ENCODE results near the gene USP10. TPM values are rescaled to one million over a fixed set of nuclear protein-coding genes. Genes with fewer than 3 reads are reported as not detected.

USP10 gene
- total and polyA plus RNA-seq, 4 donors = 28.2 to 46.1 (median 42.0) TPM

GRCh38 chr16:84673561-84673960 lies 26.2 kb upstream of the USP10 start:
- Histone ChIP-seq H3K27ac (ENCODE audit: low read depth in 1 of 2, low read length in 2 of 2) (no peak overlapping the region), H3K9me3 (ENCODE audit: control insufficient read depth in 4 of 4, low read length in 3 of 4) (no peaks in the 10 kb centered on the region), H3K27me3 (ENCODE audit: control insufficient read depth in 4 of 4, insufficient read depth in 4 of 4, low read length in 3 of 4) (no peaks in the 10 kb centered on the region), H3K4me1 (ENCODE audit: control insufficient read depth in 4 of 4, insufficient read depth in 4 of 4, low read length in 3 of 4) (no peaks in the 10 kb centered on the region), H3K9ac (ENCODE audit: low read depth in 1 of 2, low read length in 2 of 2) (no peak overlapping the region), H3K4me3 (ENCODE audit: low read depth in 1 of 3, low read length in 3 of 3) (no peak overlapping the region), H3K36me3 (ENCODE audit: control insufficient read depth in 4 of 4, insufficient read depth in 3 of 4, low read depth in 1 of 4, low read length in 3 of 4) (peaks cover 0 to under 1% (median 0%) of the 10 kb centered on the region in 4 donors)
- TF ChIP-seq FOXA2 (IDR thresholded peaks at IDR 0.05) = no peak
- no peak for TF ChIP-seq RXRA (IDR thresholded peaks at IDR 0.05)
- TF ChIP-seq, protein P1, sequence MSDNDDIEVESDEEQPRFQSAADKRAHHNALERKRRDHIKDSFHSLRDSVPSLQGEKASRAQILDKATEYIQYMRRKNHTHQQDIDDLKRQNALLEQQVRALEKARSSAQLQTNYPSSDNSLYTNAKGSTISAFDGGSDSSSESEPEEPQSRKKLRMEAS (IDR thresholded peaks at IDR 0.05) = no peak
- TF ChIP-seq GABPA (IDR thresholded peaks at IDR 0.05 in 1 of 2, conservative IDR thresholded peaks at IDR 0.05 in 1 of 2) = no peak
- no peak for TF ChIP-seq JUND (IDR thresholded peaks at IDR 0.05)
- no peak for TF ChIP-seq TAF1 (conservative IDR thresholded peaks at IDR 0.05)
- TF ChIP-seq, protein P2, sequence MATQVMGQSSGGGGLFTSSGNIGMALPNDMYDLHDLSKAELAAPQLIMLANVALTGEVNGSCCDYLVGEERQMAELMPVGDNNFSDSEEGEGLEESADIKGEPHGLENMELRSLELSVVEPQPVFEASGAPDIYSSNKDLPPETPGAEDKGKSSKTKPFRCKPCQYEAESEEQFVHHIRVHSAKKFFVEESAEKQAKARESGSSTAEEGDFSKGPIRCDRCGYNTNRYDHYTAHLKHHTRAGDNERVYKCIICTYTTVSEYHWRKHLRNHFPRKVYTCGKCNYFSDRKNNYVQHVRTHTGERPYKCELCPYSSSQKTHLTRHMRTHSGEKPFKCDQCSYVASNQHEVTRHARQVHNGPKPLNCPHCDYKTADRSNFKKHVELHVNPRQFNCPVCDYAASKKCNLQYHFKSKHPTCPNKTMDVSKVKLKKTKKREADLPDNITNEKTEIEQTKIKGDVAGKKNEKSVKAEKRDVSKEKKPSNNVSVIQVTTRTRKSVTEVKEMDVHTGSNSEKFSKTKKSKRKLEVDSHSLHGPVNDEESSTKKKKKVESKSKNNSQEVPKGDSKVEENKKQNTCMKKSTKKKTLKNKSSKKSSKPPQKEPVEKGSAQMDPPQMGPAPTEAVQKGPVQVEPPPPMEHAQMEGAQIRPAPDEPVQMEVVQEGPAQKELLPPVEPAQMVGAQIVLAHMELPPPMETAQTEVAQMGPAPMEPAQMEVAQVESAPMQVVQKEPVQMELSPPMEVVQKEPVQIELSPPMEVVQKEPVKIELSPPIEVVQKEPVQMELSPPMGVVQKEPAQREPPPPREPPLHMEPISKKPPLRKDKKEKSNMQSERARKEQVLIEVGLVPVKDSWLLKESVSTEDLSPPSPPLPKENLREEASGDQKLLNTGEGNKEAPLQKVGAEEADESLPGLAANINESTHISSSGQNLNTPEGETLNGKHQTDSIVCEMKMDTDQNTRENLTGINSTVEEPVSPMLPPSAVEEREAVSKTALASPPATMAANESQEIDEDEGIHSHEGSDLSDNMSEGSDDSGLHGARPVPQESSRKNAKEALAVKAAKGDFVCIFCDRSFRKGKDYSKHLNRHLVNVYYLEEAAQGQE (IDR thresholded peaks at IDR 0.05) = no peak
- TF ChIP-seq EGR1 (IDR thresholded peaks at IDR 0.05; ENCODE audit: low read depth in 2 of 2) = no peak
- TF ChIP-seq, protein P3, sequence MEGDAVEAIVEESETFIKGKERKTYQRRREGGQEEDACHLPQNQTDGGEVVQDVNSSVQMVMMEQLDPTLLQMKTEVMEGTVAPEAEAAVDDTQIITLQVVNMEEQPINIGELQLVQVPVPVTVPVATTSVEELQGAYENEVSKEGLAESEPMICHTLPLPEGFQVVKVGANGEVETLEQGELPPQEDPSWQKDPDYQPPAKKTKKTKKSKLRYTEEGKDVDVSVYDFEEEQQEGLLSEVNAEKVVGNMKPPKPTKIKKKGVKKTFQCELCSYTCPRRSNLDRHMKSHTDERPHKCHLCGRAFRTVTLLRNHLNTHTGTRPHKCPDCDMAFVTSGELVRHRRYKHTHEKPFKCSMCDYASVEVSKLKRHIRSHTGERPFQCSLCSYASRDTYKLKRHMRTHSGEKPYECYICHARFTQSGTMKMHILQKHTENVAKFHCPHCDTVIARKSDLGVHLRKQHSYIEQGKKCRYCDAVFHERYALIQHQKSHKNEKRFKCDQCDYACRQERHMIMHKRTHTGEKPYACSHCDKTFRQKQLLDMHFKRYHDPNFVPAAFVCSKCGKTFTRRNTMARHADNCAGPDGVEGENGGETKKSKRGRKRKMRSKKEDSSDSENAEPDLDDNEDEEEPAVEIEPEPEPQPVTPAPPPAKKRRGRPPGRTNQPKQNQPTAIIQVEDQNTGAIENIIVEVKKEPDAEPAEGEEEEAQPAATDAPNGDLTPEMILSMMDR (IDR thresholded peaks at IDR 0.05; ENCODE audit: low read depth, low read length, missing input control) = no peak
- TF ChIP-seq HNF4G (IDR thresholded peaks at IDR 0.05) = no peak
- TF ChIP-seq NR2F2 (IDR thresholded peaks at IDR 0.05) = no peak
- no peak for TF ChIP-seq YY1 (IDR thresholded peaks at IDR 0.05)
- TF ChIP-seq FOXA1 (IDR thresholded peaks at IDR 0.05) = no peak
- TF ChIP-seq SP1 (IDR thresholded peaks at IDR 0.05) = no peak
- TF ChIP-seq RAD21 (IDR thresholded peaks at IDR 0.05) = no peak
- TF ChIP-seq ZBTB33 (IDR thresholded peaks at IDR 0.05) = no peak
- TF ChIP-seq, protein P4, sequence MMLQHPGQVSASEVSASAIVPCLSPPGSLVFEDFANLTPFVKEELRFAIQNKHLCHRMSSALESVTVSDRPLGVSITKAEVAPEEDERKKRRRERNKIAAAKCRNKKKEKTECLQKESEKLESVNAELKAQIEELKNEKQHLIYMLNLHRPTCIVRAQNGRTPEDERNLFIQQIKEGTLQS (IDR thresholded peaks at IDR 0.05) = no peak
- WGBS = 95% methylated on average over 3 of the region's 3 CpGs
- DNase-seq (ENCODE audit: low spot score) = no peak

GRCh38 chr16:84675423-84675822 lies 24.4 kb upstream of the USP10 start:
- no peak overlapping the region for H3K4me3 ChIP-seq (ENCODE audit: low read depth in 1 of 3, low read length in 3 of 3)
- no peak overlapping the region for H3K9ac ChIP-seq (ENCODE audit: low read depth in 1 of 2, low read length in 2 of 2)
- no peaks in the 10 kb centered on the region for H3K4me1 ChIP-seq (ENCODE audit: control insufficient read depth in 4 of 4, insufficient read depth in 4 of 4, low read length in 3 of 4)
- no peak overlapping the region for H3K27ac ChIP-seq (ENCODE audit: low read depth in 1 of 2, low read length in 2 of 2)
- no peak for TF ChIP-seq ZBTB33 (IDR thresholded peaks at IDR 0.05)
- no peak for TF ChIP-seq GABPA (IDR thresholded peaks at IDR 0.05 in 1 of 2, conservative IDR thresholded peaks at IDR 0.05 in 1 of 2)
- no peak for TF ChIP-seq SP1 (IDR thresholded peaks at IDR 0.05)
- TF ChIP-seq, protein P3 (IDR thresholded peaks at IDR 0.05; ENCODE audit: low read depth, low read length, missing input control) = no peak
- TF ChIP-seq TAF1 (conservative IDR thresholded peaks at IDR 0.05) = no peak
- no peak for TF ChIP-seq JUND (IDR thresholded peaks at IDR 0.05)
- no peak for TF ChIP-seq YY1 (IDR thresholded peaks at IDR 0.05)
- no peak for TF ChIP-seq RXRA (IDR thresholded peaks at IDR 0.05)
- TF ChIP-seq FOXA1 (IDR thresholded peaks at IDR 0.05) = no peak
- WGBS = 86% methylated on average over 9 of the region's 9 CpGs
- H3K9me3 ChIP-seq (ENCODE audit: control insufficient read depth in 4 of 4, low read length in 3 of 4) = no peaks in the 10 kb centered on the region
- H3K36me3 ChIP-seq (ENCODE audit: control insufficient read depth in 4 of 4, insufficient read depth in 3 of 4, low read depth in 1 of 4, low read length in 3 of 4) = no peaks in the 10 kb centered on the region
- no peak for DNase-seq (ENCODE audit: low spot score)
- no peaks in the 10 kb centered on the region for H3K27me3 ChIP-seq (ENCODE audit: control insufficient read depth in 4 of 4, insufficient read depth in 4 of 4, low read length in 3 of 4)

Measured in liver (tissue), 9 donors.